GM19468 (cell line): Measurements from ENCODE around the gene NUDT14.

ENCODE experiments used
- ATAC-seq: cut with Tn5 transposase; IDR thresholded peaks from one replicate; pipeline ENCODE4 v1.9.1; 2021; ENCODE audit warnings: mild to moderate bottlenecking, moderate library complexity, moderate number of reproducible peaks; ENCODE audit not compliant: unreplicated experiment; ENCODE audit errors: extremely low read depth

The NUDT14 gene

GRCh38 chr14:105162669-105162979 lies 18.5 kb downstream of the NUDT14 start:
- ATAC-seq, result no peak

DNA sequence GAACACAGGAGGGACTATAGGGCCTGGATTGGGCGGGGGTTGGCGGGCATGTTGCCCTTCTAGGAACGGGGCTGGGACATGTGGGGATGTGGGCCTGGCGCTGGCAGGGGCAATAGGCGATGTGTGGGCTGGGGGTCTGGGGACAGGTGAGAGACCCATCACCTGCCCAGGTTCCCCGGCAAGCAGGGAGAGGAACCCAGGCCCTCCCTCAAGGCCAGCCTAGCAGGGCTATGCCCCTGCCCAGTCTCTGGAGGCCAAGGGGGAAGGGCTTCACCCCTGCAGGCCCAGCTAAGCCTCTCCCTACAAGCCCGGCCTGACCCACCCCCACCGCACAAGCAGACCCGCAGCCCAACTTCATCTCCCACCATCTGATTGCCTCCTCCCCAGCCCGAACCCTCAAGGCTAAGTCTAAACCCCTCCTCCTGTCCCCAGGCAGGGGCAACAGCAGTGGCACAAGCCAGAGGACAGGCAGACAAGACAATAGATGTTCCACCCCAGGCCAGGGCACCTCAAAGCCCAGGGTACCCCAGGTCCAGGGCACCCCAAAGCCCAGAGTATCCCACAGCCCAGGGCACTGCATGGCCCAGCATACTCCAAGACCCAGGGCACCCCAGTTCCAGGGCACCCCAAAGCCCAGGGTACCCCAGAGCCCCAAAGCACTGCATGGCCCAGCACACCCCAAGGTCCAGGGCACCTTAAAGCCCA lies 19.0 kb downstream of the NUDT14 start:
- ATAC-seq, result no peak

GRCh38 chr14:105161309-105161708 lies 19.8 kb downstream of the NUDT14 start:
- no peak for ATAC-seq

GRCh38 chr14:105160776-105161175 lies 20.3 kb downstream of the NUDT14 start:
- no peak for ATAC-seq

DNA sequence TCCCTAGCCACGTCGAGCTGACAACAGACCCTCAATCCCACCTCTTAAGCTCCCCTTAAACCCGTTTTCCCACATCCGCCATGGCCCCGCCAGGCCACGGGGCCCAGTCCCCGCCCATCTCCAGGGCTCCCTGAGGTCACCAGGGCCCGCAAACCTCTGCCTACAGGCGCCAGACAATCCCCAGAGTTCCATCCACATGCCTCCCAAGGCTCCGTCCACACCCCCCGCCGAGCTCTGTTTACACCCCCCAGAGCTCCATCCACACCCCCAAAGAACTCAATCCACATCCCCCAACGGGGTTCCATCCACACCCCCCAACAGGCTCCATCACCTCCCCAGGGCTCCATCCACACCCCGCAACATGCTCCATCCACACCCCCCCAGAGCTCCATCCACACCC lies 21.8 kb downstream of the NUDT14 start:
- ATAC-seq, result no peak

- no peak for ATAC-seq
These were observed 22.3 kb downstream of the NUDT14 start for GRCh38 chr14:105158794-105159193.

- ATAC-seq, result no peak
These were observed 23.2 kb downstream of the NUDT14 start for GRCh38 chr14:105157872-105158271.

- no peak for ATAC-seq
These were observed 24.4 kb downstream of the NUDT14 start for GRCh38 chr14:105156414-105157375.

GRCh38 chr14:105155681-105156413 lies 25.3 kb downstream of the NUDT14 start:
- no peak for ATAC-seq

- ATAC-seq, result no peak
These were observed 26.0 kb downstream of the NUDT14 start for GRCh38 chr14:105155071-105155651.

DNA sequence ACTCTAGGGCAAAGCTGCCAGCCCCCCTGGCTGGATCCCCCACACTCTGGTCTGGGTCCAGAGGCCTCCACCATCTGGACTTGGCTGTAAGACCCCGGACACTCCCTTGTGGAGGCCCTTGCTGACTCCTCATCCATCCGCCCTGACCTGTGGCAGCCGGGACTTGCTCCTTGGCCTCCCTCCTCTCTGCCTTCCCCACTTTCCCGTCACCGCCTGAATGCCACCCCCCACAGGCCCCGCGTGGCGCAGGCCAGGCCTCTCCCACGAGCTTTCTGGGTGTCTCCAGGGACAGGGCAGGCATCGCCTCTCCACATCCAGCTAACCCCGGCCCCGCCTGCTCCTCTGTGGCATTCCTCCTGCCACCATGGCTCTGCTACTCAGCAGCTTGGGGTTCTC lies 26.6 kb downstream of the NUDT14 start:
- ATAC-seq, result no peak

GRCh38 chr14:105153739-105154475 lies 27.2 kb downstream of the NUDT14 start:
- no peak for ATAC-seq

GRCh38 chr14:105153331-105153731 lies 27.8 kb downstream of the NUDT14 start:
- no peak for ATAC-seq

DNA sequence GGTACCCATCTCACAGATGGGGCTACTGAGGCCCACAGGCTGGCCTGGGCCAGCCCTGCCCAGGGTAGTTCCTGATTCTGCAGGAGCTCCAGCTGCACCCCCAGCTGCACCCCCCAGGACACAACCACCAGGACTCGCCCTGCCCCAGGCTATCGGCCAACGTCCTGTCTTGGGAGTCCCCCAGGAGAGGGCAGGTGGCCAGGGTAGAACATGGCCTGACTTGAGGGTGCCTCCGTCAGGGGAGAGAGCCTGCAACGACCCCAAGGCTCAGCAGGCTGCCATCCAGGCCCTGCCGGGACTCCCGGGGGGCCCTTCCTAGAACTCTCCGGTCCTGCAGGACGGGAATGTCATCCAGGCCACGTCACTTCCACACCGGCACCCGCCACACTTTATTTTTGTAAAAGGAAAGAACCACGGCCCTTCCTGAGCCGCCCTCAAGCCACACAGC lies 28.3 kb downstream of the NUDT14 start:
- ATAC-seq, result no peak

DNA sequence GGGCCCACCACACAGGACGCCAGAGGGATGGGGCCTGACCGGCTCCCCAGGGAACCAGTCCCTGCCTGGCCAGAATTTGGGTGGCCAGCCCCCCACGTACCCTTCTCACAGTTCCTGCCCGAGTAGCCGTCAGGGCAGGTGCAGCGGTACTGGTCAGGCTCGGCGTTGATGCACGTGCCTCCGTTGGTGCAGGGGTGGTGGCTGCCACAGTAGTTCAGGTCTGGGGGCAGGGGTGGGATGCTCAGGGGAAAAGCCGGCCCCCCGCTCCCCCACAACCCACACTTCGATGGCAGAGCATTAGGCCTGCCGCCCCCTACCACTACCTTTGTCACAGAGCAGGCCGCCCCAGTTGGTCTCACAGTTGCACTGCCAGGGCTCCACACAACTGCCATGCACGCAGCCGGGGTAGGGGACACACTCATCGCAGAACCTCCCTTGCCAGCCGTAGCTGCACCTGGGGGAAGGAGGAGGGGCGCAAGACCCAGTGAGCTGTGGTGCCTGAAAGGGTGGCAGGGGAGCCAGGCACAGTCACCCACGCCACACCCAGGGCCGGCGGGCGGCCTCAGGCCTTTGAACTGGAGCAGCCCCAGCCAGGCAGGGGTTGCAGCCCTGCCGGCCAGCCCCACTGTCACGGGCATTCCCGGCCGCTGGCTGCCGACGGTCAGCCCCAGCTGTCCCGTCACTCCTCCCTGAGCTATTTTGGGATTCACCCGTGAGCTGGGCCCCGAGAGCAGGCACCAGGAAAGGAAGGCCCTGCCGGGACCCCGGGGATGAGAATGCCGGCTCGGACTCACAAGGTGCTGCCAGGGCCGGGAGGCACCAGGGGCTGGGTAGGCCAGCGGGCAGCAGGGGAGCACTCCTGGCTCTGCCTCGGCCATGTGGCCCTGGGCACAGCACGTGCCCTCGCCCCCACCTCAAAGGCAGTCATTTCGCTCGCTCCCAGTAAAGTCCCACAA lies 29.0 kb downstream of the NUDT14 start:
- ATAC-seq, result no peak

GRCh38 chr14:105151084-105151837 lies 29.9 kb downstream of the NUDT14 start:
- no peak for ATAC-seq

DNA sequence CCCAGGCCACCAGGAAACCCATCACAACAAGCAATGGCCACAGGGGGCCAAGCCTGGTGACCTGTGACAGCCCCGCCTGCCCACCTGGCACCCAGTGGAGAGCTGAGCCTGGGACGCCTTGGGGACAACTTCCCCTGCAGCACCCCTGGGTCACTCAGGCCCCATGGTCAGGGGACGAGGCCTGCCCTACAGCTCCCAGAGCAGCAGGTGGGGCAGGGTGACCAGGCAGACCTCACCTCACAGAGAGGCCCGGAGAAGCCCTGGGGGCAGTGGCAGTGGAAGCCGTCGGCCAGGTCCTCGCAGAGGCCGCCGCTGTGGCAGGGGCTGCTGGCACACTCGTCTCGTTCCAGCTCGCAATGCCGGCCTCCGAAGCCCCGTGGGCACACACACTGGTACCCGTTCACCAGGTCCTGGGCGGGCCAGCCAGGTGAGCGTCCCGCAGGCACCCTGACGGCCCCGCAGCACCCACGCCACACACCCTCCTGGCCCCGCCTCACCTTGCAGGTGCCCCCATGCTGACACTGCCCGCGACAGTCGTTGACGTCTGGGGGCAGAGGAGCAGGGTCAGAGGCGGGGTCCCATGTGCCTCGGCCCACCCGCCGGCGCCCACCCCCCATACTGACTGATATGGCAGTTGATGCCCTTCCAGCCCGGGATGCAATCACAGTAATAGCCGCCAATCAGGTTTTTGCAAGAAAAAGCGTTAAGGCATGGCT lies 30.6 kb downstream of the NUDT14 start:
- ATAC-seq, result no peak
